RWPE1 (cell line): ENCODE data around the gene WDR89.
"Not testable (repeated sequence)": the region's sequence is repeated elsewhere in the genome, so short reads cannot be mapped to it uniquely, and the experiment has no call there.

Source experiments
- CTCF ChIA-PET: fragments of 350-600 bp; sonication (Branson Sonifier 250); formaldehyde crosslinking; extraction: SDS; loops from one replicate; lab custom pipeline; 2021; lab: Yijun Ruan, JAX
- POLR2A ChIA-PET: fragments of 400-600 bp; formaldehyde crosslinking; extraction: SDS; loops from one replicate; lab custom pipeline; 2020; ENCODE audit warnings: antibody characterized with exemption; ENCODE audit not compliant: low non-redundant PET; lab: Yijun Ruan, JAX
- DNase-seq: peaks from one replicate; pipeline ENCODE4 v3.0.0; 2012; ENCODE audit warnings: low spot score
- H3K27ac ChIP-seq: fragments of 450-650 bp; 2 replicates; pipeline ENCODE4 v1.5.1; 2017
- TF ChIP-seq, protein P1 (sequence below): fragments of 450-650 bp; conservative IDR thresholded peaks from 2 replicates; pipeline ENCODE4 v1.5.1; 2017; ENCODE audit warnings: low read depth, mild to moderate bottlenecking

Gene WDR89

DNA sequence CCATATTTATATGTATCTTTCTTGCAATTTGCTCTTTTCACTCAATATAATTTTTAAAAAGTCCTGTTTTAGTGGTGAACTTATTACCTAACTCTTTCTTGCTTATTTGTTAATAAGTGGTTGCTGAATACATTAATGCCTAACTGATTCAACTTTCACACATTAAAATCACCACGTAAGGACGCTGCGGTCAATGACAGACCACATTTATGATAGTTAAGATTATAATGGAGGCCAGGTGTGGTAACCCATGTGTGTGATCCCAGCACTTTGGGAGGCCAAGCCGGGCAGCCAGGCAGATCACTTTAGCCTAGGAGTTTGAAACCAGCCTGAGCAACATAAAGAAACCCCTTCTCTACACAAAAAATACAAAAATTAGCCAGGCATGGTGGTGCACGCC is 37.0 kb downstream of the WDR89 start:
- no peak overlapping the region for H3K27ac ChIP-seq
- POLR2A ChIA-PET, result no interaction called here
- TF ChIP-seq, protein P1, sequence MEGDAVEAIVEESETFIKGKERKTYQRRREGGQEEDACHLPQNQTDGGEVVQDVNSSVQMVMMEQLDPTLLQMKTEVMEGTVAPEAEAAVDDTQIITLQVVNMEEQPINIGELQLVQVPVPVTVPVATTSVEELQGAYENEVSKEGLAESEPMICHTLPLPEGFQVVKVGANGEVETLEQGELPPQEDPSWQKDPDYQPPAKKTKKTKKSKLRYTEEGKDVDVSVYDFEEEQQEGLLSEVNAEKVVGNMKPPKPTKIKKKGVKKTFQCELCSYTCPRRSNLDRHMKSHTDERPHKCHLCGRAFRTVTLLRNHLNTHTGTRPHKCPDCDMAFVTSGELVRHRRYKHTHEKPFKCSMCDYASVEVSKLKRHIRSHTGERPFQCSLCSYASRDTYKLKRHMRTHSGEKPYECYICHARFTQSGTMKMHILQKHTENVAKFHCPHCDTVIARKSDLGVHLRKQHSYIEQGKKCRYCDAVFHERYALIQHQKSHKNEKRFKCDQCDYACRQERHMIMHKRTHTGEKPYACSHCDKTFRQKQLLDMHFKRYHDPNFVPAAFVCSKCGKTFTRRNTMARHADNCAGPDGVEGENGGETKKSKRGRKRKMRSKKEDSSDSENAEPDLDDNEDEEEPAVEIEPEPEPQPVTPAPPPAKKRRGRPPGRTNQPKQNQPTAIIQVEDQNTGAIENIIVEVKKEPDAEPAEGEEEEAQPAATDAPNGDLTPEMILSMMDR, result no peak
- DNase-seq, result no peak
- CTCF ChIA-PET, result no interaction called here

DNA sequence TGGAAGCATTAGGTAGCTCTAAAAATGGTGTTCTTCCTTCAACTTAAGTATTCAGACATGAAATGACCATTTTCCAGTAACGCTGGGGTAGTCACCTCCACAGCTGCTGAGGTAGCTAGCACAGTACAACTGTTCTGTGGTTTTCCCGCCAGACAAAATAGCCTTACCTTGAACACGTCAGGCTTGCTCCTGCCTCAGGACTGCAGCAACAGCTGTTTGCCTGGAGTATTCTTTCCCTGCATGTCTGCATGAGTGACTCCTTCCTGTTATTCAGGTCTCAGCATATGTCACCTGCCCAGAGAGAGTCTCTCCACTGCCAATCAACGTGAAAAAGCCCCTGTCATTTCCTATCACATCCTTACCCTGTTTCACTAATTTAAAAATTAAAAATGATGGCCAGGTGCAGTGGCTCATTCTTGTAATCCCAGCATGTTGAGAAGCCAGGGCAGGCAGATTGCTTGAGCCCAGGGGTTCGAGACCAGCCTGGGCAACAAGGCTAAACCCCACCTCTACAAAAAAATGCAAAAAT is 37.9 kb downstream of the WDR89 start:
- H3K27ac ChIP-seq, result no peak overlapping the region
- DNase-seq, result no peak
- ChIA-PET POLR2A (no interaction called here), CTCF (interaction anchor here (0.6 kb wide), 2 partner anchors 120 to 937 kb away, joined by 3 read pairs; partner anchors contain the start of gene HSPA2)
- TF ChIP-seq, protein P1, result no peak

DNA sequence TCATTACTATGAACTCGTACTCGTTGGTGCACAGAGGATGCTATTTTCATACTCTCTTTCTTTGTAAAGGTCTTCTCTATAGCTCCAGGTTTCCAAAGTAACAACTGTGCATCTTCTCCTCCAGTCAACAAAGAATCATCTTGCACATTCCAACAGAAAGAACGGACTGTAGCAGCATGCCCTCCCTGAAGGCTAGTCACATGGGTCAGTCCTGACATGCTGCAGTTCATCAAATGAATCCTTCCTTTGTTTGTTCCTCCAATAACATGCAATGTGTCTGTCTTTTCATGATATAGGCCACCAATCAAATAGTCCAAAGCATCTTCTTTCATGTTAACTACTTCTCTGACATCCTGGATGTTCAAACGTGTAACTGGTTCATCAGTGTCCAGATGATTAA is 42.9 kb downstream of the WDR89 start:
- H3K27ac ChIP-seq, result no peak overlapping the region
- CTCF ChIA-PET, result no interaction called here
- no peak for DNase-seq
- TF ChIP-seq, protein P1, result no peak
- POLR2A ChIA-PET, result no interaction called here

DNA sequence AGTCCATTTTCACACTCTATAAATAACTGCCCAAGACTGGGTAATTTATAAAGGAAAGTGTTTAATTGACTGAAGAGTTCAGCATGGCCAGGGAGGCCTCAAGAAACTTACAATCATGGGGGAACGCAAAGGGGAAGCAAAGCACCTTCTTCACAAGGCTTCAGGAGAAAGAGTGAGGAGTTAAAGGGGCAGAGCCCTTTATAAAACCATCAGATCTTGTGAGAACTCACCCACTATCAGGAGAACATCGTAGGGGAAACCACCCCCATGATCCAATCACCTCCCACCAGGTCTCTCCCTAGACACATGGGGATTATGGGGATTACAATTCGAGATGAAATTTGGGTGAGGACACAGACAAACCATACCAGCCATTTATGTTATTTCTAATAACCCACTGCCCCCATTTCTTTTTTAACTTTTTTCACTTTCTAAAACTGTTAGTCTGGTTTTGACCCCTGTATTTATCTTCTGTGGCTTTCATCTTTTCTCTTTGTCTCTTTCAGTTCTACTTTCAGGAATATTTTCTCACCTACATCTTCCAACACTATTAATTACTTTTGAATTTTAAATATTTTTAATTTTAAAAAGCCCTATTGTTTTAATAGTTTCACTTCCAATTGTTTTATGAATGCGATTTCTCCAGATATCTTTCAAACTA is 44.5 kb downstream of the WDR89 start:
- no peak for DNase-seq
- ChIA-PET POLR2A (interaction anchor here (0.6 kb wide), 1 partner anchor 157 kb away, joined by 4 read pairs; no protein-coding TSS in a partner anchor), CTCF (no interaction called here)
- no peak overlapping the region for H3K27ac ChIP-seq
- TF ChIP-seq, protein P1, result no peak

DNA sequence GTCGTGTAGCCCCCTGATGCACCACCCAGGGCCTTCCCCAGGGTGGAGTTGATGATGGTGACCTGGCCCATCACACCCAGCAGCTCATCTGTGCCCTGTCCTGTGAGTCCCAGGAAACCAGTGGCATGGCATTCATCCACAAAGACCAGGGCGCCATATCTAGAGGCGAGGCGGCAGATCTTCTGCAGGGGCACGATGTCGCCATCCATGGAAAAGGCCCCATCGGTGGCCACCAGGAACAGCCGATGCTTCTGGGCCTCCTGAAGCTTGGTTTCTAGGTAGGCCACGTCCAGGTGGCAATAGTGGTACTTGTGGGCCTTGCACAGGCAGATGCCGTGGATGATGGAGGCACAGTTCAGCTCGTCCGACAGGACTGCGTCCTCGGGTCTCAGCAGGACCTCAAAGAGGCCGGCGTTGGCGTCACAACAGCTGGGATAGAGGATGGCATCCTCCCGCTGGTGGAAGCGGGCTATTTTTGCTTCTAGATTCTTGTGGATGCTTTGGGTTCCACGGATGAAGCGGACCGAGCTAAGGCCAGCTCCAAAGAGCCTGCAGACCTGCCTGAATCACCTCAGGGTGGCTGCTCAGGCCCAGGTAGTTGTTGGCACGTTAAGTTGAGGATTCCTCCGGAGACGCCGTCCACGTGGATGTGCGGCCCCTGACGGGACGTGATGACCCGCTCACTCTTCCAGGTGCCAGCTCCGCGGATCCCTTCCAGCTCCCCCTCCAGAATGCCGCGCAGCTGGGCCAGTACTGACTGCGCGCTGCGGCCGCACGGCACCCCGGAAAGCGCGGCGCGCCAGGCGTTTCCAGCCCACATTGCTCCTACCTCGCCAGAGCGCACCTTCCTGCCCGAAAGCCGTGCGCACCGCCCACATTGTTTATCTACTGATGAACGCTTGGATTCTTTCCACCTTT is 47.0 kb downstream of the WDR89 start:
- ChIA-PET POLR2A (no interaction called here), CTCF (no interaction called here)
- no peak for DNase-seq
- TF ChIP-seq, protein P1, result no peak
- no peak overlapping the region for H3K27ac ChIP-seq

DNA sequence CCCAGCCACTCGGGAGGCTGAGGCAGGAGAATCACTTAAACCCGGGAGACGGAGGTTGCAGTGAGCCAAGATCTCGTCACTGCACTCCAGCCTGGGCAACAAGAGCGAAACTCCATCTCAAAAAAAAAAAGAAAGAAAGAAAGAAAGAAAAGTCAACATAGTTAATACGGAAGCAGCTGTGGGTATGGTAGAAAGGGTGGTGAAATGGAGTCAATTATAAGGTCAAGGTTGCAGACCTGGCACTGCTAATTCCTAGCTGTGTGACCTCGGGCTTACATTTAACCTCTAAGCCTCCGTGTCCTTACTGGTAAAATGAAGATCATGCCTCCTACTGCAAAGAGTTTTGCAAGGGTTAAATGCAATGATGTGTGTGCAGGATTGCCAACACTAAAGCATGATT is 58.6 kb downstream of the WDR89 start:
- POLR2A ChIA-PET, CTCF ChIA-PET, DNase-seq, H3K27ac ChIP-seq: not testable (repeated sequence)
